HEK293 (cell line): ENCODE data around the gene STK4.

Source experiments
- CTCF ChIA-PET: fragments of 350-600 bp; formaldehyde crosslinking; extraction: SDS; loops from one replicate; lab custom pipeline; 2021; ENCODE audit warnings: antibody characterized with exemption; lab: Yijun Ruan, JAX
- POLR2A ChIA-PET: fragments of 300-600 bp; formaldehyde crosslinking; extraction: SDS; loops from one replicate; lab custom pipeline; 2020; ENCODE audit warnings: antibody characterized with exemption, inconsistent platforms; lab: Yijun Ruan, JAX
- H3K27ac ChIP-seq: fragments of 200-500 bp; sonication (Bioruptor generic); 2 replicates; pipeline ENCODE4 v1.5.1; 2014; ENCODE audit warnings: low read depth, low read length, control low read depth, inconsistent platforms; ENCODE audit errors: extremely low read depth
- H3K36me3 ChIP-seq, 2 experiments: fragments of 200-500 bp in 1 of 2; sonication (Bioruptor generic) in 1 of 2; 1 replicate in 1 of 2; 2 replicates in 1 of 2; pipeline ENCODE4 v1.5.1; 2014 to 2017; ENCODE audit warnings: inconsistent platforms in 2 of 2, low read length in 2 of 2; ENCODE audit not compliant: control insufficient read depth in 2 of 2, insufficient read depth in 1 of 2
- H3K4me1 ChIP-seq: fragments of 200-500 bp; sonication (Bioruptor generic); 2 replicates; pipeline ENCODE4 v1.5.1; 2014; ENCODE audit warnings: mild to moderate bottlenecking, low read length, inconsistent platforms; ENCODE audit not compliant: control insufficient read depth, insufficient read depth
- H3K4me3 ChIP-seq: 2 replicates; pipeline ENCODE4 v1.5.1; 2011; ENCODE audit warnings: low read depth, mild to moderate bottlenecking, control low read depth, low read length, moderate library complexity
- H3K9me3 ChIP-seq: fragments of 200-500 bp; sonication (Bioruptor generic); 2 replicates; pipeline ENCODE4 v1.5.1; 2014; ENCODE audit warnings: low read depth, low read length, inconsistent platforms; ENCODE audit not compliant: control insufficient read depth, insufficient read depth
- EGR2 ChIP-seq: fragments of 450-650 bp; formaldehyde crosslinking; IDR thresholded peaks from 2 replicates; pipeline ENCODE4 v1.5.1; 2016; ENCODE audit warnings: low read depth, missing biosample characterization, missing genetic modification characterization
- KLF7 ChIP-seq: fragments of 450-650 bp; formaldehyde crosslinking; IDR thresholded peaks from 2 replicates; pipeline ENCODE4 v1.5.1; 2016; ENCODE audit warnings: missing biosample characterization, missing genetic modification characterization, borderline replicate concordance
- MZF1 ChIP-seq: fragments of 450-650 bp; formaldehyde crosslinking; IDR thresholded peaks from 2 replicates; pipeline ENCODE4 v1.5.1; 2017; ENCODE audit warnings: missing biosample characterization, missing genetic modification characterization, borderline replicate concordance
- ZFP3 ChIP-seq: fragments of 450-650 bp; formaldehyde crosslinking; IDR thresholded peaks from 2 replicates; pipeline ENCODE4 v1.5.1; 2016; ENCODE audit warnings: low read depth, missing biosample characterization, missing genetic modification characterization
- ZIC2 ChIP-seq: fragments of 450-650 bp; formaldehyde crosslinking; IDR thresholded peaks from 2 replicates; pipeline ENCODE4 v1.5.1; 2016; ENCODE audit warnings: missing biosample characterization, missing genetic modification characterization
- ZNF140 ChIP-seq: fragments of 450-650 bp; formaldehyde crosslinking; IDR thresholded peaks from 2 replicates; pipeline ENCODE4 v1.5.1; 2016; ENCODE audit warnings: missing biosample characterization, missing genetic modification characterization
- ZNF2 ChIP-seq: fragments of 450-650 bp; formaldehyde crosslinking; IDR thresholded peaks from 2 replicates; pipeline ENCODE4 v1.5.1; 2016; ENCODE audit warnings: missing biosample characterization, missing genetic modification characterization
- ZNF223 ChIP-seq: fragments of 450-650 bp; formaldehyde crosslinking; IDR thresholded peaks from 2 replicates; pipeline ENCODE4 v1.5.1; 2016; ENCODE audit warnings: missing biosample characterization, missing genetic modification characterization
- ZNF391 ChIP-seq: fragments of 450-650 bp; formaldehyde crosslinking; IDR thresholded peaks from 2 replicates; pipeline ENCODE4 v1.5.1; 2016; ENCODE audit warnings: low read depth, missing biosample characterization, missing genetic modification characterization, borderline replicate concordance
- ZNF529 ChIP-seq: fragments of 450-650 bp; formaldehyde crosslinking; IDR thresholded peaks from 2 replicates; pipeline ENCODE4 v1.5.1; 2017; ENCODE audit warnings: missing genetic modification characterization, missing biosample characterization; ENCODE audit not compliant: insufficient replicate concordance
- ZNF555 ChIP-seq: fragments of 450-650 bp; formaldehyde crosslinking; conservative IDR thresholded peaks from 2 replicates; pipeline ENCODE4 v1.5.1; 2017; ENCODE audit warnings: missing biosample characterization, mild to moderate bottlenecking, missing genetic modification characterization, inconsistent platforms
- ZNF658 ChIP-seq: fragments of 450-650 bp; formaldehyde crosslinking; IDR thresholded peaks from 2 replicates; pipeline ENCODE4; 2016; ENCODE audit warnings: missing biosample characterization, missing genetic modification characterization
- TF ChIP-seq, protein P1 (sequence below): fragments of 450-650 bp; formaldehyde crosslinking; IDR thresholded peaks from 2 replicates; pipeline ENCODE4 v1.5.1; 2016; ENCODE audit warnings: missing biosample characterization, missing genetic modification characterization
- TF ChIP-seq, protein P2 (sequence below): fragments of 450-650 bp; formaldehyde crosslinking; IDR thresholded peaks from 2 replicates; pipeline ENCODE4 v1.5.1; 2017; ENCODE audit warnings: missing biosample characterization, missing genetic modification characterization
- TF ChIP-seq, protein P3 (sequence below): fragments of 450-650 bp; formaldehyde crosslinking; IDR thresholded peaks from 2 replicates; pipeline ENCODE4 v1.5.0; 2017; ENCODE audit warnings: missing biosample characterization, missing genetic modification characterization, borderline replicate concordance
- TF ChIP-seq, protein P4 (sequence below): fragments of 450-650 bp; formaldehyde crosslinking; IDR thresholded peaks from 2 replicates; pipeline ENCODE4 v1.5.1; 2017; ENCODE audit warnings: missing biosample characterization, mild to moderate bottlenecking, missing genetic modification characterization, moderate library complexity
- TF ChIP-seq, protein P5 (sequence below): fragments of 450-650 bp; formaldehyde crosslinking; IDR thresholded peaks from 2 replicates; pipeline ENCODE4 v1.5.1; 2017; ENCODE audit warnings: missing biosample characterization, missing genetic modification characterization

Gene STK4

DNA sequence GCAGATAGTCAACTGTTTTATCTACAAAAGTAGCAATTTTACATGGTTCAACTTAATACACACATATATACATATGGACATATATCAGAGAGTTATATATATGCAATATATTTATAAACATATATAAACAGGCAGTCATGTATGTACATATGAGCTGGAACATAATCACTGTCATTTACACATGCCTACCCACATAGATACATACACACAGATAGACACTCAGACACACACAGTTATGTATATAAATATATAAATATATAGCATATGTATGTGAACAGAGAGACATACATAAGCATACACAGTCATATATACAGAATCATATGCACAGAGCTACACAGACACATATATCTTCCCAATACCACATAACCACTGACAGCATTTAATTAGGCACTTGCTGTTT lies 146.4 kb downstream of the STK4 start (continued):
- TF ChIP-seq, protein P1, sequence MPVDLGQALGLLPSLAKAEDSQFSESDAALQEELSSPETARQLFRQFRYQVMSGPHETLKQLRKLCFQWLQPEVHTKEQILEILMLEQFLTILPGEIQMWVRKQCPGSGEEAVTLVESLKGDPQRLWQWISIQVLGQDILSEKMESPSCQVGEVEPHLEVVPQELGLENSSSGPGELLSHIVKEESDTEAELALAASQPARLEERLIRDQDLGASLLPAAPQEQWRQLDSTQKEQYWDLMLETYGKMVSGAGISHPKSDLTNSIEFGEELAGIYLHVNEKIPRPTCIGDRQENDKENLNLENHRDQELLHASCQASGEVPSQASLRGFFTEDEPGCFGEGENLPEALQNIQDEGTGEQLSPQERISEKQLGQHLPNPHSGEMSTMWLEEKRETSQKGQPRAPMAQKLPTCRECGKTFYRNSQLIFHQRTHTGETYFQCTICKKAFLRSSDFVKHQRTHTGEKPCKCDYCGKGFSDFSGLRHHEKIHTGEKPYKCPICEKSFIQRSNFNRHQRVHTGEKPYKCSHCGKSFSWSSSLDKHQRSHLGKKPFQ = no peak
- TF ChIP-seq ZIC2 (tag by site-specific recombination) = no peak
- TF ChIP-seq, all 188 proteins: peak for 0

DNA sequence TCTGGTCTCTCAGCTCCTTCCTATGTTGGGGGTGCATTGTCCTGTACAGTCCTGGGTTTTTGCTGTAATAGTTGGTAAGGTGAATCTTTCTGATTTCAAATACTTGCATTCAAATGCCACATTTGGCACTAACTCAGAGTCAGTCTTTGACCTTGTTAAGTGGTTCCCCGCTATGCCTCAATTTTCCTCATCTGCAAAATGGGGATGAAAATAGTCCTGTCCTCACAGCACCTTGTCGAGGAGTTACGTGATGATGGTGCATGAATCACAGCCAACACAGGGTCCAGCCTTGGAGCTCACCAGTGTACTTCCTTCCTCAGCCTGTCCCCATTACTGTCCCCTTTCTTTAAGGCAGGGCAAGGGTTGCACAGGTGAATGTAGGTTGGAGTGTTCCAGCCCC lies 147.6 kb downstream of the STK4 start:
- Histone ChIP-seq H3K4me3 (no peak overlapping the region), H3K4me1 (no peaks in the 10 kb centered on the region), H3K36me3 (no peaks in the 10 kb centered on the region), H3K27ac (no peak overlapping the region), H3K9me3 (no peaks in the 10 kb centered on the region)
- ChIA-PET CTCF (interaction anchor here (0.5 to 6.3 kb wide), 6 partner anchors 18 to 300 kb away, joined by 4 to 44 read pairs (median 21); no protein-coding TSS in a partner anchor), POLR2A (no interaction called here)
- TF ChIP-seq ZNF658 (tag by site-specific recombination) (no peak), MZF1 (tag by site-specific recombination) (no peak), ZFP3 (no peak), ZNF223 (tag by site-specific recombination) (no peak), ZNF529 (tag by site-specific recombination) (no peak), ZNF555 (tag by site-specific recombination) (no peak), ZNF2 (tag by site-specific recombination) (no peak), ZNF391 (tag by site-specific recombination) (no peak), KLF7 (tag by site-specific recombination) (no peak), EGR2 (tag by site-specific recombination) (no peak), ZNF140 (tag by site-specific recombination) (no peak)
- TF ChIP-seq, protein P2, sequence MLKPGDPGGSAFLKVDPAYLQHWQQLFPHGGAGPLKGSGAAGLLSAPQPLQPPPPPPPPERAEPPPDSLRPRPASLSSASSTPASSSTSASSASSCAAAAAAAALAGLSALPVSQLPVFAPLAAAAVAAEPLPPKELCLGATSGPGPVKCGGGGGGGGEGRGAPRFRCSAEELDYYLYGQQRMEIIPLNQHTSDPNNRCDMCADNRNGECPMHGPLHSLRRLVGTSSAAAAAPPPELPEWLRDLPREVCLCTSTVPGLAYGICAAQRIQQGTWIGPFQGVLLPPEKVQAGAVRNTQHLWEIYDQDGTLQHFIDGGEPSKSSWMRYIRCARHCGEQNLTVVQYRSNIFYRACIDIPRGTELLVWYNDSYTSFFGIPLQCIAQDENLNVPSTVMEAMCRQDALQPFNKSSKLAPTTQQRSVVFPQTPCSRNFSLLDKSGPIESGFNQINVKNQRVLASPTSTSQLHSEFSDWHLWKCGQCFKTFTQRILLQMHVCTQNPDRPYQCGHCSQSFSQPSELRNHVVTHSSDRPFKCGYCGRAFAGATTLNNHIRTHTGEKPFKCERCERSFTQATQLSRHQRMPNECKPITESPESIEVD (tag by site-specific recombination) = no peak
- TF ChIP-seq, protein P3, sequence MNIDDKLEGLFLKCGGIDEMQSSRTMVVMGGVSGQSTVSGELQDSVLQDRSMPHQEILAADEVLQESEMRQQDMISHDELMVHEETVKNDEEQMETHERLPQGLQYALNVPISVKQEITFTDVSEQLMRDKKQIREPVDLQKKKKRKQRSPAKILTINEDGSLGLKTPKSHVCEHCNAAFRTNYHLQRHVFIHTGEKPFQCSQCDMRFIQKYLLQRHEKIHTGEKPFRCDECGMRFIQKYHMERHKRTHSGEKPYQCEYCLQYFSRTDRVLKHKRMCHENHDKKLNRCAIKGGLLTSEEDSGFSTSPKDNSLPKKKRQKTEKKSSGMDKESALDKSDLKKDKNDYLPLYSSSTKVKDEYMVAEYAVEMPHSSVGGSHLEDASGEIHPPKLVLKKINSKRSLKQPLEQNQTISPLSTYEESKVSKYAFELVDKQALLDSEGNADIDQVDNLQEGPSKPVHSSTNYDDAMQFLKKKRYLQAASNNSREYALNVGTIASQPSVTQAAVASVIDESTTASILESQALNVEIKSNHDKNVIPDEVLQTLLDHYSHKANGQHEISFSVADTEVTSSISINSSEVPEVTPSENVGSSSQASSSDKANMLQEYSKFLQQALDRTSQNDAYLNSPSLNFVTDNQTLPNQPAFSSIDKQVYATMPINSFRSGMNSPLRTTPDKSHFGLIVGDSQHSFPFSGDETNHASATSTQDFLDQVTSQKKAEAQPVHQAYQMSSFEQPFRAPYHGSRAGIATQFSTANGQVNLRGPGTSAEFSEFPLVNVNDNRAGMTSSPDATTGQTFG (tag by site-specific recombination) = no peak
- TF ChIP-seq, protein P4, sequence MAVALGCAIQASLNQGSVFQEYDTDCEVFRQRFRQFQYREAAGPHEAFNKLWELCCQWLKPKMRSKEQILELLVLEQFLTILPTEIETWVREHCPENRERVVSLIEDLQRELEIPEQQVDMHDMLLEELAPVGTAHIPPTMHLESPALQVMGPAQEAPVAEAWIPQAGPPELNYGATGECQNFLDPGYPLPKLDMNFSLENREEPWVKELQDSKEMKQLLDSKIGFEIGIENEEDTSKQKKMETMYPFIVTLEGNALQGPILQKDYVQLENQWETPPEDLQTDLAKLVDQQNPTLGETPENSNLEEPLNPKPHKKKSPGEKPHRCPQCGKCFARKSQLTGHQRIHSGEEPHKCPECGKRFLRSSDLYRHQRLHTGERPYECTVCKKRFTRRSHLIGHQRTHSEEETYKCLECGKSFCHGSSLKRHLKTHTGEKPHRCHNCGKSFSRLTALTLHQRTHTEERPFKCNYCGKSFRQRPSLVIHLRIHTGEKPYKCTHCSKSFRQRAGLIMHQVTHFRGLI (tag by site-specific recombination) = no peak
- TF ChIP-seq, protein P5, sequence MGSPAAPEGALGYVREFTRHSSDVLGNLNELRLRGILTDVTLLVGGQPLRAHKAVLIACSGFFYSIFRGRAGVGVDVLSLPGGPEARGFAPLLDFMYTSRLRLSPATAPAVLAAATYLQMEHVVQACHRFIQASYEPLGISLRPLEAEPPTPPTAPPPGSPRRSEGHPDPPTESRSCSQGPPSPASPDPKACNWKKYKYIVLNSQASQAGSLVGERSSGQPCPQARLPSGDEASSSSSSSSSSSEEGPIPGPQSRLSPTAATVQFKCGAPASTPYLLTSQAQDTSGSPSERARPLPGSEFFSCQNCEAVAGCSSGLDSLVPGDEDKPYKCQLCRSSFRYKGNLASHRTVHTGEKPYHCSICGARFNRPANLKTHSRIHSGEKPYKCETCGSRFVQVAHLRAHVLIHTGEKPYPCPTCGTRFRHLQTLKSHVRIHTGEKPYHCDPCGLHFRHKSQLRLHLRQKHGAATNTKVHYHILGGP (tag by site-specific recombination) = no peak
